Kidney capillary endothelial cell (primary cell): ENCODE data around the gene TMEM267.
"Not testable (repeated sequence)": the region's sequence is repeated elsewhere in the genome, so short reads cannot be mapped to it uniquely, and the experiment has no call there.

Experiments
- DNase-seq: peaks from one replicate; pipeline ENCODE4 v3.0.0-alpha.2; 2018; ENCODE audit warnings: low spot score

TMEM267 gene

DNA sequence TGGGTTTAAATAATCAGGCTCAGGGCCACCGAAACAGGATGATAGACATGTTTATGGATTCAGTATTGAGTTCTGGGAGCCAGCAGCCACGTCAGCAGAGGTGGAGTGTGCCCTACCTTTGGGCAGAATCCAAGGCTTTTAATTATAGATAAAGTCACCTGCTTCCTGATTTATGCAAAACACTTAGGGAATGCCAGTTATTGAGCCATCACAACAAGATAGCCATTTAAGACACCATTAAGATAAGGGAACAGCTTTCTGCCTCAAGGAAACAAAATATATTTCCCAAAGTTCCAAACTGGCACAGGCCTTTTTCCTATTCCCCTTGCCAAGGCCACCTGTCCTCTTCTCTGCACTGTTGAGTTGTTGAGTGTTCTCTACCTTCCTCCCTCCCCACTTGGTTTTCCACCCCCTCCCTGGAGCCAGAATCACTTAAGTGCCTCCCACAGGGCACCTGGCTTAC lies 73.8 kb downstream of the TMEM267 start:
- no peak for DNase-seq

DNA sequence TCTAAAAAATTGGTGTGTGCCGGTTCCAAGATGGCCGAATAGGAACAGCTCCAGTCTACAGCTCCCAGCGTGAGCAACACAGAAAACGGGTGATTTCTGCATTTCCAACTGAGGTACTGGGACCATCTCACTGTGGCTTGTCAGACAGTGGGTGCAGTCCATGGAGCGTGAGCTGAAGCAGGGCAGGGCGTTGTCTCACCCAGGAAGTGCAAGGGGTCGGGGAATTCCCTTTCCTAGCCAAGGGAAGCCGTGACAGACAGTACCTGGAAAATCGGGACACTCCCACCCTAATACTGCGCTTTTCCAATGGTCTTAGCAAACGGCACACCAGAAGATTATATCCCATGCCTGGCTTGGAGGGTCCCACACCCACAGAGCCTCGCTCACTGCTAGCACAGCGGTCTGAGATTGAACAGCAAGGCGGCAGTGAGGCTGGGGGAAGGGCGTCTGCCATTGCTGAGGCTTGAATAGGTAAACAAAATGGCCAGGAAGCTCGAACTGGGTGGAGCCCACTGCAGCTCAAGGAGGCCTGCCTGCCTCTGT lies 81.1 kb downstream of the TMEM267 start:
- not testable (repeated sequence) for DNase-seq

GRCh38 chr5:43401827-43402226 lies 81.8 kb downstream of the TMEM267 start:
- no peak for DNase-seq

- DNase-seq, result no peak
These were observed 83.6 kb downstream of the TMEM267 start for GRCh38 chr5:43400082-43400481.

DNA sequence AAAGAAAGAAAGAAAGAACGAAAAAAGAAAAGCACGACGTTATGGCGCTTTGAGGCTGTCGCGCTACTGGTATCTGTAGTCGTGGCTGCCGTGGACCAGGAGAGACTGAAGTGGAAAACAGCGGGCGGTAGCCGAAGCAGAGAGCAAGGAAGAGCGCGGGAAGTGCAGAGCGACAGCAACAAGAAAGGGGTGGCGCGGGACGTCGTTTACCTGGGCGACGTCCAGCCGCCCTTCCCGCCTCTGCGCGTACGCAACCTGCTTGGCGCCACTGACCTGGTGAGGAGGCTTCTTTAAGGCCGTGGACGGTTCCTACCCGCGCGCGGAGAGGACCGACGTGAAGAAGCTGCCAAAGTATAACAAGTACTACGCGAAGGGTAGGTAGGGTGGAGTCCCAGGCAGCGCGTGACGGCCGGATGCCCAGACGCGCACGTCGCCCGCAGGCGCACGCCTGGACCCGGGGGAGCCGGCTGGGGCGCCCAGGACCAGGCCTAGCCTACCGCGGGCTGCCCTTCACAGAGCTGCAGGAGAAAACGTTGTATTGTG lies 86.8 kb downstream of the TMEM267 start:
- no peak for DNase-seq
